ENCODE data around the gene HTR3A. TPM values are rescaled to one million over a fixed set of nuclear protein-coding genes. Genes with fewer than 3 reads are reported as not detected.

Gene HTR3A
- total and polyA plus RNA-seq, 2 experiments from 2014 or later = 5.8 to 8.1 TPM

GRCh38 chr11:113951537-113951936 is 23.4 kb upstream of the HTR3A start:
- peaks cover 2% of the 10 kb centered on the region for H3K27me3 Mint-ChIP-seq (ENCODE audit: insufficient read depth, low read depth, poor library complexity)
- H3K4me1 ChIP-seq (ENCODE audit: insufficient read depth) = peaks cover 31% of the 10 kb centered on the region
- H3K4me3 Mint-ChIP-seq = no peak overlapping the region
- TF ChIP-seq EZH2 (IDR thresholded peaks at IDR 0.05; ENCODE audit: low read depth, unreplicated experiment) (no peak), JUNB (IDR thresholded peaks at IDR 0.05; ENCODE audit: unreplicated experiment) (no peak), REST (IDR thresholded peaks at IDR 0.05; ENCODE audit: unreplicated experiment) (no peak), POLR2AphosphoS5 (IDR thresholded peaks at IDR 0.05; ENCODE audit: low read depth) (no peak), STAT1 (IDR thresholded peaks at IDR 0.05; ENCODE audit: unreplicated experiment) (no peak), NANOG (IDR thresholded peaks at IDR 0.05; ENCODE audit: borderline replicate concordance) (no peak), CTCF (conservative IDR thresholded peaks at IDR 0.05; ENCODE audit: low read depth in 2 of 2) (no peak), EZH2phosphoT487 (IDR thresholded peaks at IDR 0.05; ENCODE audit: unreplicated experiment) (no peak), ZNF462 (CRISPR knock-in tag; IDR thresholded peaks at IDR 0.05) (no peak), ETS1 (IDR thresholded peaks at IDR 0.05) (no peak), ZNF331 (CRISPR knock-in tag; IDR thresholded peaks at IDR 0.05; ENCODE audit: low read depth) (no peak), ZNF114 (CRISPR knock-in tag; IDR thresholded peaks at IDR 0.05) (no peak), CREB1 (CRISPR knock-in tag; IDR thresholded peaks at IDR 0.05; ENCODE audit: low read depth) (no peak)
- no peaks in the 10 kb centered on the region for H3K36me3 ChIP-seq (ENCODE audit: insufficient read depth)
- H3K9me2 ChIP-seq (ENCODE audit: insufficient read depth) = 0 out of 2 replicates have a peak, but pooled peaks cover 3% of the 10 kb centered on the region
- H3K36me3 Mint-ChIP-seq (ENCODE audit: low read depth) = no peaks in the 10 kb centered on the region
- no peaks in the 10 kb centered on the region for H3K79me2 ChIP-seq (replicated peaks; ENCODE audit: insufficient read depth)
- peak overlapping the region; percentile 55 for H3K4me2 ChIP-seq
- peak; percentile 75 for ATAC-seq
- no peaks in the 10 kb centered on the region for H4K20me1 ChIP-seq (replicated peaks; ENCODE audit: insufficient read depth)
- H3K27ac ChIP-seq (ENCODE audit: low read depth) = no peak overlapping the region
- peak; percentile 59 for DNase-seq (ENCODE audit: low spot score)
- peaks cover 43% of the 10 kb centered on the region for H3K4me1 Mint-ChIP-seq
- H3K4me3 ChIP-seq = no peak overlapping the region
- peak overlapping the region; percentile 96 for H2AFZ ChIP-seq
- no peaks in the 10 kb centered on the region for H3F3A ChIP-seq (replicated peaks; ENCODE audit: low read depth)
- no peaks in the 10 kb centered on the region for H3K27me3 ChIP-seq (ENCODE audit: insufficient read depth)
- no peaks in the 10 kb centered on the region for H3K9me3 Mint-ChIP-seq
- H3K27ac Mint-ChIP-seq = no peak overlapping the region
